Panc1 (cell line): ENCODE data around the gene LRBA.

Experiments used
- POLR2AphosphoS5 ChIP-seq: IDR thresholded peaks from 2 replicates; pipeline ENCODE4 v1.6.1; 2012; ENCODE audit warnings: mild to moderate bottlenecking, low read depth, low read length, moderate library complexity
- SIN3A ChIP-seq: IDR thresholded peaks from 2 replicates; pipeline ENCODE4 v1.6.1; 2012; ENCODE audit warnings: low read depth, mild to moderate bottlenecking, low read length, moderate library complexity, borderline replicate concordance; ENCODE audit not compliant: insufficient read depth
- TF ChIP-seq, protein P1 (sequence below): fragments of 450-650 bp; IDR thresholded peaks from 2 replicates; pipeline ENCODE4 v1.5.1; 2017; ENCODE audit warnings: mild to moderate bottlenecking
- TF ChIP-seq, protein P2 (sequence below), 2 experiments: IDR thresholded peaks; 2 replicates each; pipeline ENCODE4 v1.6.1; 2011 to 2012; ENCODE audit warnings: low read depth in 2 of 2, control low read depth in 1 of 2, low read length in 1 of 2, mild to moderate bottlenecking in 1 of 2, moderate library complexity in 1 of 2; ENCODE audit not compliant: insufficient read depth in 1 of 2

DNA sequence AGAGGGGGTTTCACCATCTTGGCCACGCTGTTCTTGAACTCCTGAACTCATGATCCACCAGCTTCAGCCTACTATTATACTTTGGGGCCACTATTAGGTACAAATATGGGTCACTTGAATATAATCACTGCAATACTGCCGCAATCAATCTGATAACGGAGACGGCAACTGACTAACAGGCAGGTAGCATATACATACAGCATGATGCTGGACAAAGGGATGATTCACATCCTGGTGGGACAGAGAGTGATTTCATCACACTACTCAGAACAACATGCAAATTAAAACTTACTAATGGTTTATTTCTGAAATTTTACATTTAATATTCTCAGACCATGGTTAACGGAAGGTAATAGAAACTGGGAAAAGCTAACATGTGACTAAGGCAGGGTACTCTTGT is 10.9 kb downstream of the LRBA start:
- TF ChIP-seq, protein P1, sequence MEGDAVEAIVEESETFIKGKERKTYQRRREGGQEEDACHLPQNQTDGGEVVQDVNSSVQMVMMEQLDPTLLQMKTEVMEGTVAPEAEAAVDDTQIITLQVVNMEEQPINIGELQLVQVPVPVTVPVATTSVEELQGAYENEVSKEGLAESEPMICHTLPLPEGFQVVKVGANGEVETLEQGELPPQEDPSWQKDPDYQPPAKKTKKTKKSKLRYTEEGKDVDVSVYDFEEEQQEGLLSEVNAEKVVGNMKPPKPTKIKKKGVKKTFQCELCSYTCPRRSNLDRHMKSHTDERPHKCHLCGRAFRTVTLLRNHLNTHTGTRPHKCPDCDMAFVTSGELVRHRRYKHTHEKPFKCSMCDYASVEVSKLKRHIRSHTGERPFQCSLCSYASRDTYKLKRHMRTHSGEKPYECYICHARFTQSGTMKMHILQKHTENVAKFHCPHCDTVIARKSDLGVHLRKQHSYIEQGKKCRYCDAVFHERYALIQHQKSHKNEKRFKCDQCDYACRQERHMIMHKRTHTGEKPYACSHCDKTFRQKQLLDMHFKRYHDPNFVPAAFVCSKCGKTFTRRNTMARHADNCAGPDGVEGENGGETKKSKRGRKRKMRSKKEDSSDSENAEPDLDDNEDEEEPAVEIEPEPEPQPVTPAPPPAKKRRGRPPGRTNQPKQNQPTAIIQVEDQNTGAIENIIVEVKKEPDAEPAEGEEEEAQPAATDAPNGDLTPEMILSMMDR = no peak
- TF ChIP-seq SIN3A (no peak), POLR2AphosphoS5 (no peak)
- TF ChIP-seq, protein P2, sequence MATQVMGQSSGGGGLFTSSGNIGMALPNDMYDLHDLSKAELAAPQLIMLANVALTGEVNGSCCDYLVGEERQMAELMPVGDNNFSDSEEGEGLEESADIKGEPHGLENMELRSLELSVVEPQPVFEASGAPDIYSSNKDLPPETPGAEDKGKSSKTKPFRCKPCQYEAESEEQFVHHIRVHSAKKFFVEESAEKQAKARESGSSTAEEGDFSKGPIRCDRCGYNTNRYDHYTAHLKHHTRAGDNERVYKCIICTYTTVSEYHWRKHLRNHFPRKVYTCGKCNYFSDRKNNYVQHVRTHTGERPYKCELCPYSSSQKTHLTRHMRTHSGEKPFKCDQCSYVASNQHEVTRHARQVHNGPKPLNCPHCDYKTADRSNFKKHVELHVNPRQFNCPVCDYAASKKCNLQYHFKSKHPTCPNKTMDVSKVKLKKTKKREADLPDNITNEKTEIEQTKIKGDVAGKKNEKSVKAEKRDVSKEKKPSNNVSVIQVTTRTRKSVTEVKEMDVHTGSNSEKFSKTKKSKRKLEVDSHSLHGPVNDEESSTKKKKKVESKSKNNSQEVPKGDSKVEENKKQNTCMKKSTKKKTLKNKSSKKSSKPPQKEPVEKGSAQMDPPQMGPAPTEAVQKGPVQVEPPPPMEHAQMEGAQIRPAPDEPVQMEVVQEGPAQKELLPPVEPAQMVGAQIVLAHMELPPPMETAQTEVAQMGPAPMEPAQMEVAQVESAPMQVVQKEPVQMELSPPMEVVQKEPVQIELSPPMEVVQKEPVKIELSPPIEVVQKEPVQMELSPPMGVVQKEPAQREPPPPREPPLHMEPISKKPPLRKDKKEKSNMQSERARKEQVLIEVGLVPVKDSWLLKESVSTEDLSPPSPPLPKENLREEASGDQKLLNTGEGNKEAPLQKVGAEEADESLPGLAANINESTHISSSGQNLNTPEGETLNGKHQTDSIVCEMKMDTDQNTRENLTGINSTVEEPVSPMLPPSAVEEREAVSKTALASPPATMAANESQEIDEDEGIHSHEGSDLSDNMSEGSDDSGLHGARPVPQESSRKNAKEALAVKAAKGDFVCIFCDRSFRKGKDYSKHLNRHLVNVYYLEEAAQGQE (IDR thresholded peaks at IDR 0.05; ENCODE audit: insufficient read depth in 1 of 2, low read depth in 2 of 2, low read length in 1 of 2) = no peak
